ENCODE results near the gene SNAI1. TPM values are rescaled to one million over a fixed set of nuclear protein-coding genes. Genes with fewer than 3 reads are reported as not detected.
A peak's percentile ranks its signal among the peaks of the same experiment; 100 is the strongest.

Gene SNAI1
- total and polyA plus RNA-seq, 2 of the 4 experiments (the other 2 are of a cell fraction), result 0.54 to 13.7 TPM

GRCh38 chr20:50038169-50038568 lies 55.4 kb downstream of the SNAI1 start:
- Histone ChIP-seq H3K18ac (ENCODE audit: low read depth, low read length) (no peak overlapping the region), H3K14ac (replicated peaks; ENCODE audit: low read depth, low read length) (no peak overlapping the region), H2BK20ac (ENCODE audit: low read depth, low read length) (no peak overlapping the region), H2BK5ac (ENCODE audit: low read depth, low read length, poor library complexity, severe bottlenecking) (no peak overlapping the region), H3K9me1 (ENCODE audit: insufficient read depth, low read length) (peaks cover 6% of the 10 kb centered on the region; the same call in 1 of the 2 replicates), H3K27me3 (ENCODE audit: control insufficient read depth, insufficient read depth, low read length) (no peaks in the 10 kb centered on the region), H4K8ac (ENCODE audit: low read depth in 2 of 2, low read length in 2 of 2) (no peak overlapping the region), H3K56ac (ENCODE audit: extremely low read depth, insufficient read depth, low read length) (no peak overlapping the region), H3K4me1 (ENCODE audit: control insufficient read depth, insufficient read depth, low read length) (peaks cover 11% of the 10 kb centered on the region), H3K36me3 (ENCODE audit: control insufficient read depth, insufficient read depth, low read length) (no peaks in the 10 kb centered on the region), H2AK9ac (replicated peaks; ENCODE audit: low read depth, low read length, poor library complexity) (no peak overlapping the region), H4K91ac (ENCODE audit: insufficient read depth, low read depth, low read length) (no peak overlapping the region), H3K4me3 (ENCODE audit: insufficient read depth, low read depth, low read length) (no peak overlapping the region), H3K9ac (ENCODE audit: low read depth, low read length) (no peak overlapping the region), H2AK5ac (ENCODE audit: low read depth, low read length) (peak overlapping the region; percentile 30; the same call in 1 of the 2 replicates), H2BK120ac (ENCODE audit: low read depth, low read length) (no peak overlapping the region), H3K4ac (ENCODE audit: low read depth, low read length) (no peak overlapping the region), H4K20me1 (ENCODE audit: insufficient read depth, low read length) (no peaks in the 10 kb centered on the region; the same call in 1 of the 2 replicates), H4K5ac (ENCODE audit: low read depth, low read length) (no peak overlapping the region), H3K27ac (ENCODE audit: insufficient read depth, low read length) (no peak overlapping the region), H3K23ac (ENCODE audit: low read depth, low read length) (no peak overlapping the region), H3K4me2 (ENCODE audit: low read depth, low read length) (no peak overlapping the region), H3K79me1 (ENCODE audit: low read depth in 1 of 2, low read length in 2 of 2) (no peaks in the 10 kb centered on the region), H3K9me3 (ENCODE audit: control insufficient read depth, insufficient read depth, low read length) (no peaks in the 10 kb centered on the region), H2BK15ac (ENCODE audit: low read depth, low read length) (no peak overlapping the region), H2AFZ (replicated peaks; ENCODE audit: low read length, poor library complexity) (no peak overlapping the region)
- DNase-seq (no peak), ATAC-seq (ENCODE audit: low read depth) (no peak)
- 94% methylated on average over 3 of the region's 6 CpGs; no CpG with 5 or more reads in 1 of the 2 experiments for WGBS, 2 experiments (ENCODE audit: extremely low coverage in 2 of 2, insufficient read length in 1 of 2)
- CTCF ChIA-PET, result no interaction called here
- dilution Hi-C loops (cut with HindIII; ENCODE audit: low sequenced_read_pairs, unreplicated experiment) (no loop called here), in situ Hi-C loops (cut with MboI; ENCODE audit: low sequenced_read_pairs) (no loop called here), intact Hi-C loops (cut with micrococcal nuclease) (no loop called here)
- TF ChIP-seq CHD1 (IDR thresholded peaks at IDR 0.05; ENCODE audit: low read depth, low read length), result no peak
- TF ChIP-seq BHLHE40 (IDR thresholded peaks at IDR 0.05; ENCODE audit: low read depth, low read length), result no peak
- TF ChIP-seq MAZ (IDR thresholded peaks at IDR 0.05; ENCODE audit: borderline replicate concordance, low read depth, low read length), result no peak
- no peak for TF ChIP-seq CEBPB (IDR thresholded peaks at IDR 0.05; ENCODE audit: low read depth, low read length)
- TF ChIP-seq USF2 (IDR thresholded peaks at IDR 0.05; ENCODE audit: low read depth, low read length), result no peak
- no peak for TF ChIP-seq RCOR1 (IDR thresholded peaks at IDR 0.05; ENCODE audit: insufficient replicate concordance, low read length)
- no peak for TF ChIP-seq RAD21 (IDR thresholded peaks at IDR 0.05; ENCODE audit: low read length)
- no peak for TF ChIP-seq NFE2L2 (IDR thresholded peaks at IDR 0.05; ENCODE audit: low read depth, low read length)
- no peak for TF ChIP-seq POLR2A (IDR thresholded peaks at IDR 0.05; ENCODE audit: low read depth, low read length)
- no peak for TF ChIP-seq ELK1 (IDR thresholded peaks at IDR 0.05; ENCODE audit: borderline replicate concordance, low read depth, low read length)
- POLR2A ChIA-PET (ENCODE audit: unreplicated experiment), result interaction anchor here (0.5 kb wide), 1 partner anchor 33 kb away, joined by 8 read pairs; no protein-coding TSS in a partner anchor
- no TSS peak for BruUV-seq (replicated peaks)

All from IMR-90 (cell line).